Astrocyte (in vitro differentiated cells and primary cell): Measurements from ENCODE around the gene SLC43A2.

ENCODE experiments used
- EZH2 ChIP-seq: IDR thresholded peaks from 2 replicates; pipeline ENCODE4 v1.6.1; 2012; ENCODE audit warnings: mild to moderate bottlenecking, low read length, inconsistent platforms; ENCODE audit not compliant: insufficient read depth
- TF ChIP-seq, protein P1 (sequence below): IDR thresholded peaks from 2 replicates; pipeline ENCODE4 v1.5.1; 2011; ENCODE audit warnings: low read depth, mild to moderate bottlenecking, inconsistent platforms, low read length, moderate library complexity; ENCODE audit not compliant: insufficient read depth

- TF ChIP-seq, protein P1, sequence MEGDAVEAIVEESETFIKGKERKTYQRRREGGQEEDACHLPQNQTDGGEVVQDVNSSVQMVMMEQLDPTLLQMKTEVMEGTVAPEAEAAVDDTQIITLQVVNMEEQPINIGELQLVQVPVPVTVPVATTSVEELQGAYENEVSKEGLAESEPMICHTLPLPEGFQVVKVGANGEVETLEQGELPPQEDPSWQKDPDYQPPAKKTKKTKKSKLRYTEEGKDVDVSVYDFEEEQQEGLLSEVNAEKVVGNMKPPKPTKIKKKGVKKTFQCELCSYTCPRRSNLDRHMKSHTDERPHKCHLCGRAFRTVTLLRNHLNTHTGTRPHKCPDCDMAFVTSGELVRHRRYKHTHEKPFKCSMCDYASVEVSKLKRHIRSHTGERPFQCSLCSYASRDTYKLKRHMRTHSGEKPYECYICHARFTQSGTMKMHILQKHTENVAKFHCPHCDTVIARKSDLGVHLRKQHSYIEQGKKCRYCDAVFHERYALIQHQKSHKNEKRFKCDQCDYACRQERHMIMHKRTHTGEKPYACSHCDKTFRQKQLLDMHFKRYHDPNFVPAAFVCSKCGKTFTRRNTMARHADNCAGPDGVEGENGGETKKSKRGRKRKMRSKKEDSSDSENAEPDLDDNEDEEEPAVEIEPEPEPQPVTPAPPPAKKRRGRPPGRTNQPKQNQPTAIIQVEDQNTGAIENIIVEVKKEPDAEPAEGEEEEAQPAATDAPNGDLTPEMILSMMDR: no peak
- TF ChIP-seq EZH2: no peak
Observed at GRCh38 chr17:1624650-1625049, 4.0 kb downstream of the SLC43A2 start.
